HG03060 (cell line): ENCODE measurements around the gene ZNF782.
A peak's percentile ranks its signal among the peaks of the same experiment; 100 is the strongest.
"Not testable (repeated sequence)": the region's sequence is repeated elsewhere in the genome, so short reads cannot be mapped to it uniquely, and the experiment has no call there.

Source experiments
- ATAC-seq: cut with Tn5 transposase; IDR thresholded peaks from one replicate; pipeline ENCODE4 v1.9.1; 2021; ENCODE audit warnings: low read depth, moderate number of reproducible peaks; ENCODE audit not compliant: unreplicated experiment

The ZNF782 gene

GRCh38 chr9:96853781-96854650 is at the start of gene ZNF782:
TSS of gene ZNF782 (minus strand) at chr9:96854514. CDS start at chr9:96851961, 2,553 bp downstream.
- ATAC-seq = peak; percentile 76

DNA sequence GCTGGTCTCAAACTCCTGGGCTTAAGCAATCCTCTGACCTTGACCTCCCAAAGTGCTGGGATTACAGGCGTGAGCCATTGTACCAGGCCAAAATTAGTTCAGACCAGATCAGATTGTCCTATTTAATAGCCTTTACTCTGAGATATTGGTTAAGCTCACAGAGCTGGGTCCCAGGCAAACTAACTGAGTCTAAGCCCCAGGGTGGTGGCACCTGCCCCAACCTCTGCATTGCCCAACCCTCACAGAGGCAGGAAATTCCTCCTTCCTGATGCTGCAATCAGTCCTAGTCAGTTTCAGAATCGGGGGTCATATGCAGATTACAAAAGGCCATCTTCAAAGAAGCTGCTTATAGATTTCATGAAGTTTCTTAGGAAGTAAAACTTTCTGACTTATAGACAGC is 45.7 kb upstream of the ZNF782 start:
- ATAC-seq = not testable (repeated sequence)

GRCh38 chr9:96892131-96892530 is 37.8 kb upstream of the ZNF782 start:
- no peak for ATAC-seq

GRCh38 chr9:96888591-96888990 is 34.3 kb upstream of the ZNF782 start:
- ATAC-seq = no peak

- no peak for ATAC-seq
Observed at GRCh38 chr9:96885424-96885823, 31.1 kb upstream of the ZNF782 start.

DNA sequence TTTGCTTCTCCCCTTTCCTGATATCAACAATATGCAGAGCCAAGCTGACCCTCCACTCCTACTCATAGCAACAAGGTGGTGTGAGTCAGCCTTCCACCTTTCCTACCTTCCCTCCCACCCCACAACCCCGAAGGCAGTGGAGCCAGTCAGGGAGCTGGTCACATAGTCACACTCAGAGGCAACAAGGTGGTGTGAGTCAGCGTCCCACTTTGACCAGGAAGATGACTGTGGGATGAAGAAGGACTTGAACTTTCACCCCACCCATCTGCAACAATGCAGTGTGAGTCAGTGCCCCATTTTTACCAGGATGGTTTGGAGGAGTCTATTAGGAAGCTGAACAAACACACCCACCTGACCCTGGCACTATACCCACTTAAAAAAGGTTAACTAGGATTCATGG is 30.1 kb upstream of the ZNF782 start:
- no peak for ATAC-seq

GRCh38 chr9:96883922-96884321 is 29.6 kb upstream of the ZNF782 start:
- no peak for ATAC-seq

- ATAC-seq = no peak
Observed at GRCh38 chr9:96877269-96877668, 23.0 kb upstream of the ZNF782 start.

GRCh38 chr9:96875461-96876142 is 21.3 kb upstream of the ZNF782 start:
- ATAC-seq = no peak

GRCh38 chr9:96874947-96875460 is 20.7 kb upstream of the ZNF782 start:
- peak; percentile 69 for ATAC-seq

DNA sequence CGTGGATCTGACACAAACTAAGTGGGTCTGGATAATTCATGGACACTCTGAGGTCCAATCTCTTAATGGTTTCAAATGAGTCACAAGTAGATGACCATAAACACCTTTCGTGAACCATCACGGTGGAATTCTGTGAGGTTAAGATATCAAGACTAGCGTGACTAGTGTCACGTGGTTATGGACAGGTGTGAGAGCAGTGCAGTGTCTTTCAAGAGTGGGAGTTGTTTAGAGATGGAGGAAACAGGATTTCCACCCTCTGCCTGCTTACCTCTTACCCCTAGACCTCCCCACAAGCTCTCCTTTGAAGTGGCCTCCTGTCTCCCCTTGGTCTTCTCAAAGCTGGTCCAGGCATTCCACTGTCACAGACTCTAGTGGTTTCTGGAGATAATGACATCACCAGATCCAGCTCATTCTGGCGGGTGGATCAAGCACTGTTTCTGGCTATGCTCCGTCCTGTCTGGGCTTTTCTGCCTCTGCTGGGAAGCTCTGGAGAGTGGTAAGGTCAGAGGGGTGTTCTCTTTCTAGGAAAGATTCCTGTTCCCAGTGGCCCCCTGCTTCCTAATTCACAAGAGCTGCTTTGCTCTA is 20.0 kb upstream of the ZNF782 start:
- ATAC-seq = no peak

DNA sequence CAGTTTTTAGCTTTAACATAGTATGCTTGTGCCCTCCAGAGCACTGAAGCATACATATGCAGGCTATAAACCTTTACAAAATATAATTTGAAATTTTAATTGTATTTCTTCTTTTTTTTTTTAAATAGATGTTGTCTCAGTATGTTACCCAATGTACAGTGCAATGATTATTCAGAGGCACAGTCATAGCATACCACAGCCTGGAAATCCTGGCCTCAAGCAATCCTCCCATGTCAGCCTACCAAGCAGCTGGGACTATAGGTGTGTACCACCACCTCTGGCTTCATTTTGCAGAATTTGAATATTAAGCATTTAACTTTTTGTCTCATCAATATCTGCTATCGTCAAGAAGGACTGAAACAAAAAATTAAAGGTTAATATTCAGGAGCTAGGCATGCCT is 16.9 kb upstream of the ZNF782 start:
- ATAC-seq = no peak

- no peak for ATAC-seq
Observed at GRCh38 chr9:96868709-96869108, 14.4 kb upstream of the ZNF782 start.

DNA sequence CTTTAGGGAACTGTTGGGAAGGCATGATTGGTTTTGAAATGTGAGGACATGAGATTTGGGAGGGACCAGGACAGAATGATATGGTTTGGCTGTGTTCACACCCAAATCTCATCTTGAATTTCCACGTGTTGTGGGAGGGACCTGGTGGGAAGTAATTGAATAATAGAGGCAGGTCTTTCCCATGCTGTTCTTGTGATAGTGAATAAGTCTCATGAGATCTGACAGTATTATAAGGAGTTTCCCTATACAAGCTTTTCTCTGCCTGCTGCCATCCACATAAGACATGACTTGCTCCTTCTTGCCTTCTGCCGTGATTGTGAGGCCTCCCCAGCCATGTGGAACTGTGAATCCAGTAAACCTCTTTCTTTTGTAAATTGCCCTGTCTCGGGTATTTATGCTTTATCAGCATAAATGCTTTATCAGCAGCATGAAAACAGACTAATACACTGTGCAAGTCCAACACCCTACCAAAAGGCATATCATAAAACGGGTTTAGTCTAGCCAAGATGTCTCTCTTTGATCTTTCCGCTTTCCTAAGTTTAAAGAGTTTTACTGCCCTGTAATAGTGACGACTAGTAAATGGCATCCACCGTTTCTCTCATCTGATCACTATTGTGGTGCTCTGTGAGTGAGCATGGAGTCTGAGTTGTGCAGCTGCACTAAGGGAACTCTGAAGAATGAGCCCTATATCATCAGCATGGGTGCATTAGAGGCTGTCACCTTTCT is 12.9 kb upstream of the ZNF782 start:
- no peak for ATAC-seq

GRCh38 chr9:96865240-96865639 is 10.9 kb upstream of the ZNF782 start:
- ATAC-seq = not testable (repeated sequence)

DNA sequence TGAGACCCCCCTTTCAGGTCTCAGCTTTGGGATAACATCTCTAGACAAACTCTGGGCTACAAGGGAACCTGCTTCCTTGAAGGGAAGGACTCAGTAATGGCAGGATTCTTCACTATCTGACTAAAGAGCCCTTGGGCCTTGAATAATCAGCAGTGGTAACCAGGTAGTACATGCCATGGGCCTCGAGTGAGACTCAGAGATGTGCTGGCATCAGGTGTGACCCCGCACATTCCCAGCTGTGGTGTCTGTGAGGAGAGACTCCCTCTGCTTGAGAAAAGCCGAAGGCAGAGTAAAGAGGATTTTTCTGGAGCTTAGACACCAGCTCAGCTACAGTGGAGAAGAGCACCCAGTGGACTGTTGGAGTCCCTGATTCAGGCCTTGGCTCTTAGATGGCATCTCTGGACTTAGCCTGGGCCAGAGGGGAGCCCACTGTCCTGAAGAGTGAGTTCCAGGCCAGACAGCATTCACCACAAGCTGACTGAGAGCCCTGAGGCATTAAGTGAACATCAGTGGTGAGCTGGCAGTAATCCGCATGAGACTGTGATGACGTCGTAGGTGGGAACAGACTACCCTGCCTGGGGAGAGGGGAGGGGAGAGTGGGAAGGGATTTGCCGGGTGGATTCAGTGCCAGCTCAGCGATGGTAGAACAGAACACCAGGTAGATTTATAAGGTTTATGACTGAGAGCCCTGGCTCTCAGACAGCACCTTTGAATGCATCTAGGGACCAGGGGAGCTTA is 5.3 kb upstream of the ZNF782 start:
- no peak for ATAC-seq

- no peak for ATAC-seq
Observed at GRCh38 chr9:96858670-96859069, 4.4 kb upstream of the ZNF782 start.

DNA sequence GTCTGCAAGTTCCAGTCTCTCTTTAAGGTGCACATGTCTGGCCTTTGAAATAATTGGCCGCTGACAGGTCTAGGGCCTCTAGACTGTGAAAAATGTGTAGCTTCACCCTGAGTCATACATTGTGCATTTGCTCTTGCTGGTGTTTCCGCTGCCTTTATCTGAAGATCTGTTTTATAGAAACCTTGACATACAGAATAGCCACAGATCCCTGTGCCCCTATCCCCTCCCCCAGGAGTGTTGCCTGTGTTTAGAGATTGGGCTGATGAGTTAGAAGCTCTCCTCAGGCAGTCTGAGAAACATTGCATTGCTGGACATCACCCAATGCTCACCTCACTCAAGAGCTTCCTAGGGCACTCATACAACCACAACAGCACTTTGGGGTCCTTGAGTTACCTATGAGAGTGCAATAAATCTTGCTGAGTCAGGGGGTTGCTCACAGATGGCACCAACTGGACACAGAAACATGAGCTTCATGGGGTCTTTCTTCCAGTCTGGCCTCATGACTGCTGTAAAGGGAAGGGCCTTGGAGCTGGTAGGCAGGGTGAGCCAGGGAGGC is 3.8 kb upstream of the ZNF782 start:
- ATAC-seq = no peak
